ENCODE data around the gene TLE3. TPM values are rescaled to one million over a fixed set of nuclear protein-coding genes. Genes with fewer than 3 reads are reported as not detected.
A peak's percentile ranks its signal among the peaks of the same experiment; 100 is the strongest.

TLE3 gene
- total RNA-seq, 4 donors from 2014 or later = 130 to 176 (median 140) TPM

DNA sequence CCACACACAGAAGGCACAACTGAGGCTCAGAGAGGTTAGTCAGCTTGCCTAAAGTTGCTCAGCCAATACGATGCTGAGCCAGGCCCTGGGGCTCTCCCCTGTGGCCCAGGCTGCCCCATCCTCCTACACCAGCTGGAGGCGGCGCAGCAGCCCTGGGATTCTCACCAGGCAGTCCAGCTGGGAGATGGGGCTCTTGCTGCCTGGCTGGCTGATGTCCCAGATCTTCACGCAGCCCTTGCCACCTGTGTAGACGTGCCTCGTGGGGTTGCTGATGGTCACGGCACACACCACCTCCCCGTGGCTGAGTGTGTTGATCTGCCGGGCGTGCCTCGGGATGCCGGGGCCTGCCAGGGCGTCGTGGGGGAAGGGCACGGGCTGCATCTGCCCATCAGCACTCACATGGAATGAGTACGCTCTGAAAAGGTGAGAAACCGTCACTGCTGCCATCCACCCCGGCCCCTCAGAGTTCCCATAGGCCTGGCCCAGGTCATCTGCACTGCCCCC is 42.8 kb downstream of the TLE3 start:
- no peaks in the 10 kb centered on the region for H3K4me1 ChIP-seq
- TF ChIP-seq, protein P1, sequence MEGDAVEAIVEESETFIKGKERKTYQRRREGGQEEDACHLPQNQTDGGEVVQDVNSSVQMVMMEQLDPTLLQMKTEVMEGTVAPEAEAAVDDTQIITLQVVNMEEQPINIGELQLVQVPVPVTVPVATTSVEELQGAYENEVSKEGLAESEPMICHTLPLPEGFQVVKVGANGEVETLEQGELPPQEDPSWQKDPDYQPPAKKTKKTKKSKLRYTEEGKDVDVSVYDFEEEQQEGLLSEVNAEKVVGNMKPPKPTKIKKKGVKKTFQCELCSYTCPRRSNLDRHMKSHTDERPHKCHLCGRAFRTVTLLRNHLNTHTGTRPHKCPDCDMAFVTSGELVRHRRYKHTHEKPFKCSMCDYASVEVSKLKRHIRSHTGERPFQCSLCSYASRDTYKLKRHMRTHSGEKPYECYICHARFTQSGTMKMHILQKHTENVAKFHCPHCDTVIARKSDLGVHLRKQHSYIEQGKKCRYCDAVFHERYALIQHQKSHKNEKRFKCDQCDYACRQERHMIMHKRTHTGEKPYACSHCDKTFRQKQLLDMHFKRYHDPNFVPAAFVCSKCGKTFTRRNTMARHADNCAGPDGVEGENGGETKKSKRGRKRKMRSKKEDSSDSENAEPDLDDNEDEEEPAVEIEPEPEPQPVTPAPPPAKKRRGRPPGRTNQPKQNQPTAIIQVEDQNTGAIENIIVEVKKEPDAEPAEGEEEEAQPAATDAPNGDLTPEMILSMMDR (IDR thresholded peaks at IDR 0.05) = no peak
- no peak for TF ChIP-seq POLR2A (IDR thresholded peaks at IDR 0.05)
- no peak overlapping the region for H3K27ac ChIP-seq
- peaks cover 2 to 100% (median 4%) of the 10 kb centered on the region in 3 donors for H3K36me3 ChIP-seq
- peak in 2 of 3 donors; percentile 35 to 43 for DNase-seq
- H3K27me3 ChIP-seq = no peaks in the 10 kb centered on the region
- H3K9me3 ChIP-seq = no peaks in the 10 kb centered on the region
- H3K4me3 ChIP-seq = no peak overlapping the region

DNA sequence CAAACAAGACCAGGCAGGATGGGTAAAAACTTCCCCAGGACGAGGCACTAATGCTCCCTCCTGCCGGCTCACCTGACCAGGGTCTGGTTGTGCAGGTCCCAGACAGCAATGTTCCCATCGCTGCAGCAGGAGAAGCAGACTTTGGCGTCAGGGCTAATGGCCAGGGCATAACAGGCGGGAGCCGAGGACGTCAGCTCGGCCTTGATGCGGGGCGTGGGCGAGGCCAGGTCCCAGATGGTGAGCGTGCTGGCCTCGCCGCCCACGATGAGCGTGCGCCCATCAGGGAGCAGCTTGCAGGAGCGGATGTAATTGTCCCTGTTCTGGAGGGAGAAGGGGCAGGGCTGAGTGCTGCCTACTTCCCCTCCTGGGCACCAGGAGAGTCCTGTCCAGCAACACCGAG is 43.4 kb downstream of the TLE3 start:
- no peaks in the 10 kb centered on the region for H3K9me3 ChIP-seq
- H3K27ac ChIP-seq = no peak overlapping the region
- H3K27me3 ChIP-seq = no peaks in the 10 kb centered on the region
- H3K36me3 ChIP-seq = peaks cover 2 to 99% (median 4%) of the 10 kb centered on the region in 3 donors
- peak in 2 of 3 donors; percentile 37 to 44 for DNase-seq
- TF ChIP-seq POLR2A (IDR thresholded peaks at IDR 0.05) = no peak
- TF ChIP-seq, protein P1 (IDR thresholded peaks at IDR 0.05) = no peak
- no peak overlapping the region for H3K4me3 ChIP-seq
- no peaks in the 10 kb centered on the region for H3K4me1 ChIP-seq

DNA sequence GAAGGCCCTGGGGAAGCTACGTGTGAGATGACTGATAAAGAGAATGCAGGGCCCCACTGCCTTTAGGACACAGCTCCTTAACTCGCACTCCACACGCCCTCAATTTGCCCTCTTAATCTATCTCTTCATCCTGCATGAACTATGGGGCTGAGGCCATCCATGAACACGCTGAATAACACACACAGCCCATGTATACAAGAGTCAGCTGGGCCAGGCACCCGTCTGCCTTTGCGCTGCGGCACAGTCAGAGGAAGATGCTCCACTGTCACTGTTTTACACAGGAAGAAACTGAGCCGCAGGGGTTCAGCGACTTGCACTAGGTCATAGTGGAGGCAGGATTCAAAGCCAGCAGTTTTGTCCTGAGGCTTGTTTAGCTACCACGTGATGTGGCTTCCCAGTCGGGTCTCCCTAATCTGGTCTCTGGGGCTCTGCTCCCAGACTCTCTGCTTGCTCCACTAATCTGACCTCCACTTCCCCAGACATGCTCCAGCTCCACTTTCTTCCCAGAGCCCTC is 43.9 kb downstream of the TLE3 start:
- TF ChIP-seq, protein P1 (IDR thresholded peaks at IDR 0.05) = no peak
- TF ChIP-seq POLR2A (IDR thresholded peaks at IDR 0.05) = no peak
- DNase-seq = peak in 2 of 3 donors; percentile 5 to 37
- H3K27me3 ChIP-seq = no peaks in the 10 kb centered on the region
- no peaks in the 10 kb centered on the region for H3K9me3 ChIP-seq
- H3K36me3 ChIP-seq = peaks cover 2 to 94% (median 4%) of the 10 kb centered on the region in 3 donors
- no peak overlapping the region for H3K27ac ChIP-seq
- no peak overlapping the region for H3K4me3 ChIP-seq
- H3K4me1 ChIP-seq = no peaks in the 10 kb centered on the region

DNA sequence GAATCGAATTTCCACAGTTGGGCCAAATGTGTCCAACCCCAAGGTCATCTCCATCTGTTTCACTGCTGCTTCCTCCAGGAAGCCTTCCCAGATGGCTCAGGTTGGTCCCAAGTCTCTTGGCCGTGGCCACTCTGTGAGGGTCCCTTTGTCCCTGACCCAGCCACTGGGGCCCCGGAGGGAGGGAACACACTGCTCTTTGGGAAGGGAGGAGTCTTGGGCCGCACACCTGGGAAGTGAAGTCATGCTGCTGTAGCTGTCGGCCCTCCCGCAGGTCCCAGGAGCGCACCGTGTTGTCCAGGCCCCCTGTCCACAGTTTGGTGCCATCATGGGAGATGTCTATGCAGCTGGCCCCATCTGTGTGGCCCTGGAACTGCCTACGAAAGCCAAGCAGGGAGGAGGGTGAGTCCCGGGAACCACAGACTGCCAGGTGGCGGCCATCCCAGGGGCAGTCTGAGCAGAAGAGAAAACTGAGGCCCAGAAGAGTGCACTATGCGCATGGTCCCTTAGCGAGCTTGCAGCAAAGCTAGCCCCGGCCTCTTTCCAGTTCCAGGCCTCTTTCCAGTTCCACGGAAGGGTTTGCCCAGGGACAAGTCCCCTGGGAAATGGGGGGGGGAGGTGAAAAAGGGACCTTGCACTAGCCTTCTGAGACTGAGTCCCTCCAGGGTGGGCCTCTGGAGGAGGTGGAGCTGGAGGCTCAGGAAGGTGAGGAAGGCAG is 44.6 kb downstream of the TLE3 start:
- Histone ChIP-seq H3K4me3 (no peak overlapping the region), H3K9me3 (no peaks in the 10 kb centered on the region), H3K4me1 (no peaks in the 10 kb centered on the region), H3K27me3 (no peaks in the 10 kb centered on the region), H3K36me3 (peaks cover 2 to 87% (median 4%) of the 10 kb centered on the region in 3 donors), H3K27ac (no peak overlapping the region)
- TF ChIP-seq POLR2A (IDR thresholded peaks at IDR 0.05) = no peak
- TF ChIP-seq, protein P1 (IDR thresholded peaks at IDR 0.05) = no peak
- peak in 2 of 3 donors; percentile 38 to 43 for DNase-seq

DNA sequence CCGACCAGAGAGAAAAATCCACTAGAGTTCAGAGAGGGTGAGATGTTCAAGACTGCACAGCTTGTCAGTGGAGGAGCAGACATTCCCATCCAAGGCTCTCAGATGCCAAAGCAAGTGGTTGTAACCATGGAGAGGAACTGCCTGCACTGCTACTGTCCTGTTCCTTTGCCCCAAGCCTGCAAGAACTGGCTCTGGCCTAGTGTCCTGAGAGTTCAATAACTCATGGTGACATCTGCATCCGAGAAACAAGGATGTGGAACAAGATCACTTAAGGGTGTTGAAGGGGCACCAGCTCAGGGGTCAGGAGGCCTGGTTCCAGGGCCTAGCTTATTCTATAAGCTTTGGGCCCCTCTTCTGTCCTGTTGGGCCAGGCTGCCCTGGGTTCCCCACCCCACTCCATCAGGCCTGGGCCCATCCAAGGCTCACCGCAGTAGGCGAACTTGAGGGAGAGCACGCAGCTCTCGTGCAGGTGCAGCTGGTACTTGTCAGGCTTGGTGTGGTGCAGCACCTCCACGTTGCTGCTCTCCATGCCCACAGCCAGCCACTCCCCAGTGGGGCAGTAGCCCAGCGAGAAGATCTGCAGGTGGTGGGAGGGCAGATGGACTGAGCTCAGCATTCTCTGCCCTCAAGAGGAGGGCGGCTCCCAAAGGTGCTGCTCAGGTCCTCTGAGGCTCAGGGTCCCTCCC is 45.6 kb downstream of the TLE3 start:
- TF ChIP-seq, protein P1 (IDR thresholded peaks at IDR 0.05) = no peak
- TF ChIP-seq POLR2A (IDR thresholded peaks at IDR 0.05) = no peak
- H3K27ac ChIP-seq = no peak overlapping the region
- no peak overlapping the region for H3K4me3 ChIP-seq
- H3K4me1 ChIP-seq = no peaks in the 10 kb centered on the region
- no peaks in the 10 kb centered on the region for H3K9me3 ChIP-seq
- no peaks in the 10 kb centered on the region for H3K27me3 ChIP-seq
- peak in 2 of 3 donors; percentile 25 to 39 for DNase-seq
- peaks cover 2 to 81% (median 4%) of the 10 kb centered on the region in 3 donors for H3K36me3 ChIP-seq

Measured in Peyer's patch (tissue), 4 donors.